Muscle of back (tissue), 13 donors: ENCODE data around the gene MTERF4. TPM values are rescaled to one million over a fixed set of nuclear protein-coding genes. Genes with fewer than 3 reads are reported as not detected.
A peak's percentile ranks its signal among the peaks of the same experiment; 100 is the strongest.

Experiments
- DNase-seq, 3 donors: peaks; one replicate each; pipeline versions ENCODE4 v3.0.0 to v3.0.0-alpha.2; 2013
- long read RNA-seq, 9 donors: transcript quantifications; one replicate each; lab custom pipeline, GENCODE V29; 2026
- polyA plus RNA-seq, 10 donors: library from polyadenylated mRNA; unstranded; fragments of 120-200 nt; gene quantifications; one replicate each; pipeline ENCODE4 v1.2.1, GENCODE V29; 2013; ENCODE audit not compliant: insufficient read length in 10 of 10

MTERF4 gene, protein sequence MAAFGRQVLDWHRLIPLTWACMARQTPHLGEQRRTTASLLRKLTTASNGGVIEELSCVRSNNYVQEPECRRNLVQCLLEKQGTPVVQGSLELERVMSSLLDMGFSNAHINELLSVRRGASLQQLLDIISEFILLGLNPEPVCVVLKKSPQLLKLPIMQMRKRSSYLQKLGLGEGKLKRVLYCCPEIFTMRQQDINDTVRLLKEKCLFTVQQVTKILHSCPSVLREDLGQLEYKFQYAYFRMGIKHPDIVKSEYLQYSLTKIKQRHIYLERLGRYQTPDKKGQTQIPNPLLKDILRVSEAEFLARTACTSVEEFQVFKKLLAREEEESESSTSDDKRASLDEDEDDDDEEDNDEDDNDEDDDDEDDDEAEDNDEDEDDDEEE
- polyA plus RNA-seq: 10 to 100 TPM; 25.4 to 49.2 (median 32.9) TPM
- long read RNA-seq, donor 1, partial matches to known transcripts: 0 of 8 reads
- long read RNA-seq, donor 1, other reads (novel, unspliced or antisense): 0 of 8 reads
- long read RNA-seq, donor 2, full-length matches to known transcripts: 9 of 9 reads
- long read RNA-seq, donor 2, partial matches to known transcripts: 0 of 9 reads
- long read RNA-seq, donor 2, other reads (novel, unspliced or antisense): 0 of 9 reads
- long read RNA-seq, donor 3: 0 reads
- long read RNA-seq, donor 4, partial matches to known transcripts: 0 of 3 reads
- long read RNA-seq, donor 4, other reads (novel, unspliced or antisense): 0 of 3 reads
- long read RNA-seq, donor 5, transcript MTERF4-202 (4 exons, 1,637 nt): major isoform, 6 of 12 reads
- long read RNA-seq, donor 5, partial matches to known transcripts: 0 of 12 reads
- long read RNA-seq, donor 5, other reads (novel, unspliced or antisense): 0 of 12 reads
- long read RNA-seq, donor 6, partial matches to known transcripts: 0 of 8 reads
- long read RNA-seq, donor 6, other reads (novel, unspliced or antisense): 0 of 8 reads
- long read RNA-seq, donor 7, transcript MTERF4-202 (4 exons, 1,637 nt): major isoform, 6 of 9 reads
- long read RNA-seq, donor 7, partial matches to known transcripts: 0 of 9 reads
- long read RNA-seq, donor 7, other reads (novel, unspliced or antisense): 0 of 9 reads
- long read RNA-seq, donor 8, partial matches to known transcripts: 0 of 8 reads
- long read RNA-seq, donor 8, other reads (novel, unspliced or antisense): 0 of 8 reads
- long read RNA-seq, donor 9, partial matches to known transcripts: 0 of 4 reads
- long read RNA-seq, donor 9, other reads (novel, unspliced or antisense): 0 of 4 reads

DNA sequence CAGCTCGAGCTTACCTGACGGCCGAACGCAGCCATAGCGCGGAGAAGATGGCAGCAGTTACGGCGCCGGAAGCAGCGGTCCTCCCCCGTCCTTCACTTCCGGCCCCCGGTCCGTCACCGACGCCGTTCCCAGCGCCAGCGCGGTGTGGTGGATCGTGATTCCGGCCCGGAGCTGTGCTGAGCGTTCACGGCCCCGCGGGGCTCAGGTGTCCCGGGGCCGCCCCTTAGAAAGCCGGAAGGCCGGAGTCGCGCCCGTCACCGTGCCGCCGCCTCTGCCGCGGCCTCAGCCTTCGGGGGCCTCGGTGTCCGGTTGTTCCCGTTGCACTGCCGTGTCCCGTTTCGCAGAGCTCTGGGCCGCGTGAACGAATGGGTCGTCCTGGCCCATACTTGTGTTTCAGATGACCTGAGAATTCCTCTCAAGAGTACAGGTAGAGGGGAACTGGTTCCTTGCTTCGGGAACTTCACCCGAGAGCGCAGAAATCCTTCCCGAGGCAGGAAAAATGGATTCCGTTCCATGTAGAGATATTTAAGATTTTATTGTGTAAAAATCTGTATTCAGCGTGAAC is at the start of gene MTERF4:
Gene MTERF4, minus strand, starts transcription at position 49 of the 565 bp plus-strand sequence. Its CDS starts 14 bp downstream, at position 35.
- peak; percentile 81 to 96 (median 91) for DNase-seq

DNA sequence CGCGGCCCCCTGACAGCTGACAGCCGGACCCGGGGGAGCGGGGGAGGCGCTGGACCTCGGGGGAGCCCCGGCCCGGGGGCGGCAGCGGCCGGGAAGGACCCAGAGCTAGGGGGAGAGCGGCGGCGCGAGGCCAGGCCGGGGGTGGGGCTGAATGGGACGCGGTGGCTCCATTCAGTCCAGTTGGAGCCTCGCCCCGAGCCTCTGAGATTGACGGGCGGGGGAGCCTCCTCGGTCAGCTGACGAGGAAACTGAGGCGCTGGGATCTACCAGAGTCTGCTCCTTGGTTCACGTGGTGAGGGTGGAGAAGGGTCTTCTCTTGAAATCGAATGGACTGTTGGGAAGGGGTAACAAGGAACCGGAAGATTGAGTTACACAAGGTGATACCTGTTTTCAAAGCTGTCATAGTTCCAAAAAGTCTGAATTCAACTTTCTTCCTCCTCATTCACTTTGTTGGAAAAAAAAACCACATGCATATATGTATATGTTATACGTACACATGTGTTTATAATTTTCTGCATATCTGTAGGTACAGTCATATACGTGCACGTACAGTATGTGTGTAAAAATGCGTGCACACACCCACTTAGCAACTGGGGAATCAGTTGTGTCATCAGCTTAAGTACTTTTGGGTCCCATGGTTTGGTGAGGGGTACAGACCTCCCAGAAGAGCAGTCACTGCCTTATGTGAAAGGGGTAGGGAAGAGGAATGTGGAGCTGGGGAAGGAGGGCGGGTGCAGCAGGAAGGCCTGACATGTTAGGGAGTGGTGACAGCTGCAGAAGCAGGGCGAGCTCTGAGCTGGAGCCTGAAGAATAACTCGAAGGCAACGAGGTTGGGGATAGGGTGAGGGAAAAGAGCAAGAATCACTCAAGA is 48.8 kb upstream of the MTERF4 start:
- DNase-seq: peak in 2 of 3 donors; percentile 19 to 26

DNA sequence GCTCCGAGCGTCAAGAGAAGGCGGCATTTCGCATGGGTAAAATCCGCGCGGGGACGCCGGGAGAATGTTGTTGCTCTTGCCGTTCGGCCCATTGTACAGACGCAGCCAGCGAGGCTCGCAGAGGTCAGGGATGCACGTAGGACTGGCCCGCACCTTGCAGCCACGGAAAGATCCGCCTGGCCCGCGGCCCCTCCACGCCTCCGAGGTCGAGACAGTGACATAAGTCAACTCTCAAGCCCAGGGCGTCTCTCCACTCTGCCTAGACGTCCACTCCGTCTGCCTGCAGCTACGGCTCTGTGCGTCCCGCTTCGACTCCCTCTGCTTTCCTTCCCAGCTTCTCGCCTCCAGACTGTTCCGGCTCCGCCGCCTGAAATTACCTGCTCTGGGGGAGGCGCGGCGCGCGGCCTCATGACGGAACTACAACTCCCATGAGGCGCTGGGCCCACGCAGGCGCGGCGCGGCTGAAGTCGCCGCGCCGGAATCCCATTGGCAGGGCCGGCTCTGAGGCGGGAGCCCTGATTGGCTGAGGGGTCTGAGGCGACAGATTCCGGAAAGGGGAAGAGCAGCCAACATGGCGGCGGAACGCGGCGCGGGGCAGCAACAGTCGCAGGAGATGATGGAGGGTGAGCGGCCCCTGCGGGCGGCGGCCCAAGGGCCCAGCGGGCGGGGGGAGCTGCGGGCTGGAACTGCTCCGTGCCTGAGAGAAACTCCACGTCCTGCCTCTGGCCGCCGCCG is 48.0 kb upstream of the MTERF4 start, which contains the start of gene PPP1R7:
Gene PPP1R7, plus strand, starts transcription at position 543 of the 735 bp plus-strand sequence. Its CDS starts 29 bp downstream, at position 572.
- peak; percentile 95 to 97 (median 95) for DNase-seq

DNA sequence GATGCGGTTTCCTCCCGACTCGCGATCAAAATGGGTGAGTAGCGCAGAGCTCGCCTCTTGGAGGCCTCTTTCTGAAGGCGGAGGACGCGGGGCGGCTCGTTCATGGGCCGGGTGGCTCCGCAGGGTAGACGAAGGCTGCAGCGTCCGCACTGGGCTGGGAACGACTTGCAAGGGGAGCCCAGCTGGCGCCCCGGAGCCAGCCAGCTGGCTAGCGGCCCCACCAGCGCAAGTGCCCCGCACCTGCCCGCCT is 47.5 kb upstream of the MTERF4 start:
- DNase-seq: no peak

DNA sequence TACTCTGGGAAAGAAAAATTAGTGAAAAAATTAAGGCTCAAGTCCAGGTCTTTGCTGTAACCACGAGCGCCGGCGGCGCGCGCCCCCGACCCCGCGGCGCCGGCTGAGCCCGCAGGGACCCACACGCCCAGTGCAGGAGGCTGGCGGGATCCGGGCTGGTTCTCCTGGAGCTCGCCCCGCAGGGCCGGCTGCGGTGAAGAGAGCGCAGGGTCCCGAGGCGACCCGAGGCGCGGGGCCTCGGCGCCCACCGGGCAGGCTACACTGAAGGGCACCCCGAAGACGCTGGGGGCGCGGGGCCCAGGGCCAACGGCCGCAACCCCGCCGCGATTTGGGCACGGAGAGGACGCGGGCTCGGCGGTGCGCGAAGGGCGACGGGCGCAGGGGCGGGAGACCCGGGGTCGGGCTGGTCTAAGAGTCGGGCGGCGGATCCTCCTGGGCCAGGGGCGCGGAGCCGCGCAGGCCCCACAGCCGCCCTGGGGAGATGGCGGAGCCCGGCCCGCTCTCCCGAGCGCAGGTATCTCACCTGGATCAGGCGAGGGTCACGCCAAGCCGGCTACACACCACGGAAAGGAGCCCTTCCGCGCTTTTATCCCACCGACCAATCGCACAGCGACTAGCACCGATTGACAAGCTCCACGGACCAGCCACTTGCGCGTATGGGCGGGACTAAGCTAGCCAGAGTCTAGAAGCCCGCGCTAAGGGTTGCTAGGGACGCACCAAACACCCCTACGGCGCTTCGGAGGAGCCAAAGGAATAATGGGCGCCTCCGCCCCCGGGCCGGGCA is 47.0 kb upstream of the MTERF4 start, which contains the start of gene PASK:
Gene PASK, minus strand, starts transcription at position 582 of the 784 bp plus-strand sequence. CDS start 6,440 bp downstream, outside the sequence.
- peak; percentile 91 to 97 (median 91) for DNase-seq

DNA sequence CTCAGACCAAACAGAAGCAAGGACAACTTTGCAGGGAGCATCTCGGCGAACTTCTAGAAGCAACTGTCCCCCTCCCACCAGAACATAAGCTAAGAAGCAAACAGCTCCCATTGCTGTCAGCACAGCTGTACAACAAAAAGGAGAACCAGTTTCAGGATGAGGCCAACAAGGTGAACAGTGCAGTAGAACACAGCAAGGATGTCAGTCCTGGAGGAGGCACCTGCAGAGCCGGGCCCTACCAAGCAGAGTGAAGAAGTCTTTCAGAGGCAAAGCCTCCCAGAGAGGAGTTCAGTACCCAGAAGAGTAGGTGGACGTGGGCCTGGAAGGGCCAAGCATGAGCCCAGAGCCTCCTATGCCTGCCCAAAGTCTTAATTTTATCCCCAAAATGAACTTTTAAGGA is 46.2 kb upstream of the MTERF4 start:
- no peak for DNase-seq

DNA sequence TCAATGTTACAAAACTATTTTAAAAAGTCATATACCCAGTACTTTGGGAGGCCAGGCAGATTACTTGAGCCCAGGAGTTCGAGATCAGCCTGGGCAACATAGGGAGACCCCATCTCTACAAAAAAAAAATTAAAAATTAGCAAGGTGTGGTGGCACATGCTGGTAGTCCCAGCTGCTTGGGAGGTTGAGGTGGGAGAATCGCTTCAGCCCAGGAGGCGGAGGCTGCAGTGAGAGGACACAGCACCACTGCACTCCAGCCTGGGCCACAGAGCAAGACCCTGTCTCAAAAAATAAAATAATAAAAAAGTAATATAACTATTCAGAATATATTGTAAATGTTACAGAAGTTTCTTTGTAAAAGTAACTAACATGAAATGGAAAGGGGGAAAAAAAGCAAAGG is 45.2 kb upstream of the MTERF4 start:
- DNase-seq: no peak

DNA sequence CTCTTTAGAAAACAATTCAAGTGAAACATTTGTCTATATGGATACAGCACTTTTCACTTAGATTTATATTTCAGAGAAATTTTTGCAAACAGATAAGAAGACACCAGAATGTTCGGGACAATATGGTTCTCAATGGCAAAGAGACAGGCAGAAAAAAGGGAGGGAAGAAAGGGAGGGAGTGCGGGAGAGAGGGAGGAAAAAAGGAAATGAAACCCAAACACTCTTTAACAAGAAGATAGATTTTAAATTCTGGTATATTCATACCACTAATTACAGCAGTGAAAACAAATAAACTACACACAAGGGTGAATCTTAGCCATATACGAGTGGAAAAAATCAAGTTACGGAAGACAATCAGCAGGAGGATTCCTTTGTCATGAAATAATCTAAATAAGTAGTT is 44.2 kb upstream of the MTERF4 start:
- DNase-seq: no peak

DNA sequence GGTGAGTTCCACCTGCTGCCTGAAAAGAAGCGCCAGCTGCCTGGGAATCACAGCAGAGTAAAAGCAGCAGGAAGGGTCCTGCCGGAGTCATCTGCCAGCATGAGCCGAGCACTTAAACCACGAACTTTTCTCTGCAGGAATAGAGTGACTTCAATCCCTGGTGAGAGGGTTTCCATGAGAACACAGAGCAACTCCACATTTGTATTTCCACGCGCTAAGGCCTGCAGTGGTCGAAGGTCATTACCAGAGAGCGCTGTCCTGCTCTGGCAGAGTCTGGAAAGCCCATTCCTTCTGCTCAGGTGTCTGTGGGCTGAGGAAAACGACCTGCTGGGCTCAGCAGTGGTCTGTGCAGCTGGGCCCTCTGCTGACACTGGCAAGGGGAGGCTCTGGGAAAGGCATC is 40.5 kb upstream of the MTERF4 start:
- no peak for DNase-seq

DNA sequence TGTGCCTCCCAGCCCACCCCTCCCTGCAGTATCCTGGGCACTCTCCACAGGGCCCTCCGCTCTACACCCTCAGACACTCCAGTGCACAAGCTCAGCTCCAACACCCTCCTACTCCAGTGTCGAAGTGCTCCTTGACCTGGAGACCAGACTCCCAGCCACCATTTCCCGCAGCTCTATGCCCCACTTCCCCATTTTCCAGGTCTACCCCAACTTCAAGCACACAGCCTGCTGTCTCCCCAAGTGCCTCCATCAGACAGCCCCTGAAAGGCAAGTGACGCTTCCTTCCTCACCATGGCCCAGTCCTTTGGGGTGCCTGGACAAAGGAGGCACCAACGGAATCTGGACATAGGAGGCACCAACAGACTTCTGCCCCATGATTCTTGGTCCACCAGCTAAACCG is 40.0 kb upstream of the MTERF4 start:
- no peak for DNase-seq

DNA sequence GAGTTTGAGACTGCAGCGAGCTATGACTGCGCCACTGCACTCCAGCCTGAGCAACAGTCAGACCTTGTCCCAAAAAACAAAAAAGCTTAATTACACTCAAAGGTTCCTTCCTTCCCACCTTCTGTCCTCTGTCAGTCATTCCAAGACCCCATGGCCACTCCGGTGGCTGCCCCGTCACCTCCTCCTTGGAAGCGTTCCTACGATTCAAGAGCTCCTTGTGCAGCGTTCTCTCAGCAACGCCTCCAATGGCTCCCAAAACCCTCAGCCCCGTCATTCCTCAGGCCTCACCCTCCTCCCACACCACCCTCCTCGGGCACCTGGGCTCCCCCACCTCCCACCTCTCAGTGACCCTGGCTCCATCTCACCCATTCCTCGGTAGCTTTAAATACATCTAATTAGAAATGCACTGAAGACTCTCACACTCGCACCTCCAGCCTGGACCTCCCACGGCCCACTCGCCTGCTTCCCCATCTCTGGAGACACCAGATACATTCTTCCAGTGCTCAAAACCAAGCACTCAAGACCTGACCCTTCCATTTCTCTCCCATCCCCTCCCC is 39.2 kb upstream of the MTERF4 start:
- no peak for DNase-seq

DNA sequence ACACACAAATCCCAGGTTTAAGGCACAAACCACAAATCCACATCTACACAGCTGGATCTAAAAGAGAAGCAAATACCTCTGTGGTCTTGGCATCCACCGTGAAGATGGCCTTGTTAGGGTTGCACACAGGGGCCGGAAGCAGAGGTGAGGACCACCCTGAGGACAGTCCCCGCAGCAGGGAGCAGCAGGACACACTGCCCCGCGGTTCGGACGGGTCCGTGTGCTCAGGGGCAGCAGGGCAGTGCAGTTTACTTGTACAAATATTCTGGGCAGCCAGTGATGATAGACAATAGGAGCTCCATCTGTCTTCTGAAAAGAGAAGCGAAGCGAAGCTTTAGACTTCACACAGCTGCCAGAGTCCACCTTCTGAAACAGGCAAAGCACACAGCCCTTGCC is 38.4 kb upstream of the MTERF4 start:
- no peak for DNase-seq

DNA sequence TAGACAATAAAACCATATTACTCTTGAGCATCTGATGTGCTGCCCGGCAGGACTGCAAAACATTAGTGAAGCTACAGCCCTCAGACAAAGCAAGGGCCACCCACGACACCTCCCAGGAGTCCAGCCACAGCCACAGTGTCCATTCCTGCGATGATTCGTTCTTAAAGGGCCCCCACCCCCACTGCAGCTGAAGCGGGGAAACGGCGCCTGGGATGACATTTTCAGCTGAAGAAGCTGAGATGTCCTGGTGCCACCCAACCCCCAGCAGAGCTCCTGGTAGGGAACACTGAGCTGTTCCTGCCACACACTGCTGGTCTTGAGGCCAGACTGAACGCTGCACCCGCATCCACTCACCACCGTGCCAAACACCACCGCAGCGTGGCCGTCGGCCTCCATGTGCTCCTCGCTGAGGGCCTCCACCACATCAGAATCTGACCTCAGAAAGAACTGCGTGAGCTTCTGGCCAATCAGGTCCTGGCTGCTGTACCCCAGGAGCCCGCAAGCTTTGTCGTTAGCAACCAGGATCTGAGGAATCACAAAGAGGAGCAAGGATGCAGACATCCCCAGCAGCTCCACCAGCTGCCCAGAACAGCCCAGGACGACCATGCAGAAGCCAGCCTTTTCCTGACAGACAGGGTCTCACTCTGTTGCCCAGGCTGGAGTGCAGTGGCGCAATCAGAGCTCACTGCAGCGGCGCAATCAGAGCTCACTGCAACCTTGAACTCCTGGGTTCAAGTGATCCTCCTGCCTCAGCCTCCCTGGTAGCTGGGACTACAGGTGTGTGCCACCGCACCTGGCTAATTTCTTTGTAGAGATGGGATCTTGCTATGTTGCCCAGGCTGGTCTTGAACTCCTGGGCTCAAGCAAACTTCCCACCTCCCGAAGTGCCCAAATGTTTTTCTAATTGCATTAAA is 37.7 kb upstream of the MTERF4 start:
- DNase-seq: no peak

DNA sequence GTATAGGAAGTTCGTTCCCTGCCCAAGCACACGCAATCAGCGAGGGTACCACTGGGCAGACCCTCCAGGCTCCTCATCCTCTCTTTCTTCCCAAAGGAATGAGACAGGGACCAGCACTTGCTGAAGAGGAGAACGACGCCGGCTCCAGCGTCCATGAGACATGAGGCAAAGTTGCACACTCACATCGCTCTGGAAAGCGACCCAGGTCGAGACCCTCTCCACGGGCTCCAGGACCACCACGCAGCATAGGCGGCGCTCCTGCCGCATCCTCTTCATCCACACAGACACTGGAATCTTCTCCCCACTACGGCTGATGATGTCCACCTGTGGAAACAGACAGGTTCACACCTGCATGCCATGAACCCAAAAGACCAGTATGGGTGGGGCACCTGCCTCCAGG is 36.4 kb upstream of the MTERF4 start:
- DNase-seq: no peak

DNA sequence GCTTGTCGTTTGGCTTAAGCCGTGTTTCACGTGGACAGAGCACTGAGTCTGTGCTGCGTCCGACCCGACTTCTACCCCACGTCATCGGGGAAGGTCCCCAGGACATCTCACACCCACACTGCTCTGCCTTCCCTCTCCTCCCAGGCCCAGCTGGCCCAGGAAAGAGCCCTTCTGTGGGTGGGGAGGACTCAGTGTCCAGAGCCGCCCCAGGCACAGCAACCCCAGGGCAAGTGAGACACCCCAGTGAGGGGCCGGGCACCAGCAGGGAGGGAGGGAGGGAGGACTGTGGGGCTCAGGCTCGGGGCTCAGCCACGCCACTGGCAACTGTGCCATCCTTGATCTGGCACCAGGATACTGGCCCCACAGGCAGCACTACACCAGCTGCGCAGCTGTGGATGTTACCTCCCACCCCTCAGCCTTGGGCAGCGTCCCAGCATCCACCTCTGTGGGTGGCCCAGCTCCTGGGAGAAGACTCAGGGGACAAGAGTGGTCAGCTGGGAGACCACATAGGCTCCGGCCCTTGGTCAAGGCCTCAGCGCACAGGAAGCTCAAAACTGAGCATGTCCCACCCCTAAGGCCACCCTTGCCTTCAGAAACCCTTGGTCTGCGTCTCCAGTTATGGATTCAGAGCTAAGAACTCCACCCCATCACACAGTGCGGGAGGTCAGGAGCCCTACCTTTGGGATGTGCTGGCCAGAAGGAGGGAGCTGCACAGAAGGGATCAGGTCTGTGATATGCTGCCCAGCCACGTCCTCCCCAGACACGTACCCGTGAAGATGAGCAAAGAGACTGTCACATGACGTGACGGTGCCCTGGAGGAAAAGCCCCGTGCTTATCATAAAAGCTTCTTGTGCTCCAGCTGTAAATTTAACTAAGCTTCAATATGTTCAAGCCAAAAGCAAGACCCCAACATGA is 35.4 kb upstream of the MTERF4 start:
- DNase-seq: no peak

DNA sequence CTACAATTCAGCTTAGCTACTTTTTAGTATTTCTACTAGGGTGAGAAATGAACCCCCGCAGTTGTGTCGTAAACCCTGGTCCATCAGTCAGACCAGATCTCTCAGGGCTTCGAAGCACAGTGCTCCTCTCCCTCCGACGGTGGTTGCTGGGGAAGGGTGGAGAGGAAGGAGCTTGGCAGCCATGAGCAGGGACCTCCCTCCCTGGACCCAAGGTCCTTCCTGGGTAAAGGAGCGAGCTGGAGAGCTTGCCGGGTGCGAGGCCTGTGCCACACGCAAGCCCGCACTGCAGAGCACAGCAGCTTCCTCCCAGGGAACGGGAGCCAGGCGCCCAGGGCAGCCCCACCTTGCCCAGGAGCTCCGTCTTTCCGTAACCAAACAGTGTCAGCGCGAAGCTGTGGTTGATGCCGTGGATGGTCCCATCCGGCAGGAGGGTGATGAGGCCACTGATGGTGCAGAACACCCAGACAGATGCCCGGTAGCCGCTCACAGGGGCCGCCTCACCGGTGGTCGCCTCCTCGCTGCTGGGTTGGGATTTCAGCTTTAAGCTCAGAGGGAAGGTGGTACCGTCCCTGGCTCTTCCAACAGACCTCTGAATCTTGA is 34.7 kb upstream of the MTERF4 start:
- no peak for DNase-seq
